DOHH2 (cell line): ENCODE measurements around the gene SORL1.

Source experiments
- H3F3A ChIP-seq: fragments of 200-600 bp; sonication (generic), shearing (Covaris generic); 2 replicates; pipeline ENCODE4 v1.6.0; 2016; ENCODE audit warnings: antibody characterized with exemption, mild to moderate bottlenecking; ENCODE audit not compliant: control insufficient read depth, insufficient read depth
- H3K27ac ChIP-seq: fragments of 200-600 bp; sonication (generic); 2 replicates; pipeline ENCODE4 v1.5.1; 2014; ENCODE audit warnings: low read depth, mild to moderate bottlenecking, low read length, moderate library complexity
- H3K27me3 ChIP-seq: fragments of 200-600 bp; sonication (generic); 2 replicates; pipeline ENCODE4 v1.6.1; 2014; ENCODE audit warnings: mild to moderate bottlenecking, low read length, mixed read lengths; ENCODE audit not compliant: control insufficient read depth
- H3K36me3 ChIP-seq: fragments of 200-600 bp; sonication (generic); 2 replicates; pipeline ENCODE4 v1.6.1; 2014; ENCODE audit warnings: mild to moderate bottlenecking, low read length, moderate library complexity, mixed read lengths; ENCODE audit not compliant: control insufficient read depth
- H3K4me1 ChIP-seq: fragments of 200-600 bp; sonication (generic); 2 replicates; pipeline ENCODE4 v1.6.1; 2014; ENCODE audit warnings: mild to moderate bottlenecking, low read length, mixed read lengths; ENCODE audit not compliant: control insufficient read depth
- H3K4me2 ChIP-seq: fragments of 200-600 bp; sonication (generic); 2 replicates; pipeline ENCODE4 v1.6.0; 2014; ENCODE audit warnings: mild to moderate bottlenecking, low read length, moderate library complexity
- H3K4me3 ChIP-seq: fragments of 200-600 bp; sonication (generic); 2 replicates; pipeline ENCODE4 v1.5.1; 2014; ENCODE audit warnings: mild to moderate bottlenecking, low read length, mixed read lengths
- H3K79me2 ChIP-seq: fragments of 200-600 bp; sonication (generic); 2 replicates; pipeline ENCODE4 v1.6.1; 2014; ENCODE audit warnings: mild to moderate bottlenecking, low read length, mixed read lengths; ENCODE audit not compliant: control insufficient read depth
- H3K9me2 ChIP-seq: fragments of 200-600 bp; sonication (generic); replicated peaks from 2 replicates; pipeline ENCODE4 v1.6.1; 2014; ENCODE audit warnings: mild to moderate bottlenecking, low read length, mixed read lengths; ENCODE audit not compliant: control insufficient read depth
- H3K9me3 ChIP-seq: fragments of 200-600 bp; sonication (generic); 2 replicates; pipeline ENCODE4 v1.6.1; 2014; ENCODE audit warnings: antibody characterized with exemption, low read length, mixed read lengths; ENCODE audit not compliant: control insufficient read depth, insufficient read depth
- H4K20me1 ChIP-seq: fragments of 200-600 bp; sonication (generic); 2 replicates; pipeline ENCODE4 v1.6.0; 2014; ENCODE audit warnings: low read depth, mild to moderate bottlenecking, antibody characterized with exemption, low read length, moderate library complexity; ENCODE audit not compliant: control insufficient read depth, insufficient read depth
- EZH2phosphoT487 ChIP-seq: fragments of 200-600 bp; sonication (generic); IDR thresholded peaks from 2 replicates; pipeline ENCODE4 v1.6.1; 2017; ENCODE audit warnings: borderline replicate concordance, mild to moderate bottlenecking, antibody characterized with exemption, low read length, moderate library complexity, mixed read lengths
- TF ChIP-seq, protein P1 (sequence below): fragments of 200-600 bp; sonication (generic); IDR thresholded peaks from one replicate; pipeline ENCODE4 v1.5.1; 2014; ENCODE audit warnings: antibody characterized with exemption, mild to moderate bottlenecking, low read depth, low read length; ENCODE audit not compliant: poor library complexity, severe bottlenecking

The SORL1 gene

DNA sequence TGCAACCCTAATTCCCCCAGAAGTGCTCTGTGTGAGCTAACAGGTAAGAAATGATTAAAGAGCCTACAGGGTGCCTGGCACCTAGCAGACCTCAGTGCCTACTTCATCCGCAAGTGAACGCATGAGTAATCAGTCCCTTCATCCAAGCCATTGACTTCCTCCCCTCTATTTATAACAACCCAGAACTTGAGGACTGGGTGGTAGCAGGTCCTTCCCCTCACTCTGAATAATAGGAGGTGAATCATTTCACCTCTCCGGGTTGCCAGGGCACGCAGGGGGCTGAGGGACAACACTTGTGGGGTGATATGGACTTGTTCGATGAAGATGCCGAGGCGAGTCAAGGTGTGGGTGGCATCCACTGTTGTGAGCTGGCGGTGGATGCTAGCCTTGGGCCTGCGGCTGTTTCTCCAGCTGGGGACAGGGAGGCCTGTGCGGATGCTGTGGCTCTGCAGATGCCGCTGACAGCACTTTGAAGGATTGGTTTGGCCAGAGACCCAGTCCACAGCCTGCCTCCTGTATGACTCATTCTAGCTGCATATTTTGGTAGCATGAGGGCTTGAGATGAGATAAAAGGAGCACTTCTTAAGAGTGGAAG lies 12.3 kb downstream of the SORL1 start:
- peaks cover 100% of the 10 kb centered on the region for H3K4me1 ChIP-seq
- H3K4me3 ChIP-seq: peak overlapping the region; percentile 65
- peaks cover 25% of the 10 kb centered on the region for H4K20me1 ChIP-seq

DNA sequence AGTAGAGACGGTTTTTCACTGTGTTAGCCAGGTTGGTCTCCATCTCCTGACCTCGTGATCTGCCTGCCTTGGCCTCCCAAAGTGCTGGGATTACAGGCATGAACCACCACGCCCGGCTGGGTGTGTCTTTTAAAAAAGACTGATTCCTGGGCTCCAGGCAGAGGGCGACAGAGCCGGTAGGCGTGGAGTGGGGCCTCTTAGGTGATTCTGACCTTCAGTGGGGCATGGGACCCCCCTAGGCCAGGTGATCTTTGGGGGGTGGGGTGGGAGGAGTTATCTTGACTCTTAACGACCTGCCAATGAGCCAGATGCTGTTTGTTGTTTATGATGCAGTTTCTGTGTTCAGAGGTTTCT lies 13.6 kb downstream of the SORL1 start:
- TF ChIP-seq EZH2phosphoT487: no peak
- TF ChIP-seq, protein P1, sequence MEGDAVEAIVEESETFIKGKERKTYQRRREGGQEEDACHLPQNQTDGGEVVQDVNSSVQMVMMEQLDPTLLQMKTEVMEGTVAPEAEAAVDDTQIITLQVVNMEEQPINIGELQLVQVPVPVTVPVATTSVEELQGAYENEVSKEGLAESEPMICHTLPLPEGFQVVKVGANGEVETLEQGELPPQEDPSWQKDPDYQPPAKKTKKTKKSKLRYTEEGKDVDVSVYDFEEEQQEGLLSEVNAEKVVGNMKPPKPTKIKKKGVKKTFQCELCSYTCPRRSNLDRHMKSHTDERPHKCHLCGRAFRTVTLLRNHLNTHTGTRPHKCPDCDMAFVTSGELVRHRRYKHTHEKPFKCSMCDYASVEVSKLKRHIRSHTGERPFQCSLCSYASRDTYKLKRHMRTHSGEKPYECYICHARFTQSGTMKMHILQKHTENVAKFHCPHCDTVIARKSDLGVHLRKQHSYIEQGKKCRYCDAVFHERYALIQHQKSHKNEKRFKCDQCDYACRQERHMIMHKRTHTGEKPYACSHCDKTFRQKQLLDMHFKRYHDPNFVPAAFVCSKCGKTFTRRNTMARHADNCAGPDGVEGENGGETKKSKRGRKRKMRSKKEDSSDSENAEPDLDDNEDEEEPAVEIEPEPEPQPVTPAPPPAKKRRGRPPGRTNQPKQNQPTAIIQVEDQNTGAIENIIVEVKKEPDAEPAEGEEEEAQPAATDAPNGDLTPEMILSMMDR: no peak
- Histone ChIP-seq H4K20me1 (peaks cover 25% of the 10 kb centered on the region), H3K79me2 (peaks cover 100% of the 10 kb centered on the region), H3K9me2 (no peaks in the 10 kb centered on the region), H3K9me3 (no peaks in the 10 kb centered on the region), H3K4me2 (peak overlapping the region; percentile 68), H3K36me3 (peaks cover 87% of the 10 kb centered on the region), H3F3A (no peaks in the 10 kb centered on the region), H3K27ac (peak overlapping the region; percentile 47), H3K27me3 (no peaks in the 10 kb centered on the region), H3K4me3 (peak overlapping the region; percentile 65), H3K4me1 (peaks cover 88% of the 10 kb centered on the region)

More for the DNA sequence above, 12.3 kb downstream of the SORL1 start:
- Histone ChIP-seq H3K4me2 (peak overlapping the region; percentile 68), H3K36me3 (peaks cover 81% of the 10 kb centered on the region), H3K27ac (peak overlapping the region; percentile 55), H3K9me2 (no peaks in the 10 kb centered on the region), H3K27me3 (no peaks in the 10 kb centered on the region), H3F3A (no peaks in the 10 kb centered on the region), H3K79me2 (peaks cover 100% of the 10 kb centered on the region), H3K9me3 (no peaks in the 10 kb centered on the region)
- TF ChIP-seq, protein P1: no peak
- no peak for TF ChIP-seq EZH2phosphoT487

DNA sequence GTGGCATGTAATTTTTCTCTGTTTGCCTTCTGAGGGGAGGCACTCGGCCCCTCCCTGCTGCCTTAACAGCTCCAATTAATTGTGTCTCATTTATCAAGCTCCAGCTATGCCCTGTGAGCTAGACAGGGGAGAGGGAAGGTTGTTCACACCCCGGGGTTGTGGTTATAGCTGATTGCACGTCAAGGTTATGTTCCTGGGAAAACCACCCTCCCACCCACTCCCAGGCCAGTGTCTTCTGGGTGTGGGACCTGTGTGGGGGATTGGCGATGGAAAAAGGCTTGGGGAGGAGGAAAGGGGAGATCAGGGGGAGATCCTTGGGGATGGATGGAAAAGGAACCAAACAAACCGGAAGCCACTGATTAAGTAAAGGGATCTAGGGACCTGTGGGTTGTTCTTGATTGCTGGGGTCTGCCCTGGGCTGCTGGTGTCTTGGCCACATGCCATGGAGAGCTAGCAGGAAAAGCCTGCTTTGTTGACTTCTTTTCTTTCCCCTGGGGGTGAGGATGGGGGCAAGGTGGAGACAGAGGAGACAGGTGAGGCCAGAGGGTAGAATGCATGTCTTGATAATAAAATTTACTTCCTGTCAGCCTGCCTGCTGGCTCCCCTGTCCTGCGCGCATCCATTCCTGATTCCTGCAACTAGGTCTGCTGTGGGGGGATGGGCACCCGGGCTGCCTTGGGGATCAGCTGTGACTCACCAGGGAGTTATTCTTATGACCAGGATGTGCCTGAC lies 14.1 kb downstream of the SORL1 start:
- no peaks in the 10 kb centered on the region for H3F3A ChIP-seq
- peak overlapping the region; percentile 47 for H3K27ac ChIP-seq
- H3K4me2 ChIP-seq: peak overlapping the region; percentile 68
- peaks cover 83% of the 10 kb centered on the region for H3K4me1 ChIP-seq
- H3K9me2 ChIP-seq: no peaks in the 10 kb centered on the region
- no peaks in the 10 kb centered on the region for H3K27me3 ChIP-seq
- H3K79me2 ChIP-seq: peaks cover 100% of the 10 kb centered on the region
- TF ChIP-seq, protein P1: no peak
- TF ChIP-seq EZH2phosphoT487: no peak
- peak overlapping the region; percentile 65 for H3K4me3 ChIP-seq
- peaks cover 92% of the 10 kb centered on the region for H3K36me3 ChIP-seq
- no peaks in the 10 kb centered on the region for H3K9me3 ChIP-seq
- H4K20me1 ChIP-seq: peaks cover 29% of the 10 kb centered on the region
